Measurements from ENCODE around the gene VEGFB. TPM values are rescaled to one million over a fixed set of nuclear protein-coding genes. Genes with fewer than 3 reads are reported as not detected.

The VEGFB gene, protein sequence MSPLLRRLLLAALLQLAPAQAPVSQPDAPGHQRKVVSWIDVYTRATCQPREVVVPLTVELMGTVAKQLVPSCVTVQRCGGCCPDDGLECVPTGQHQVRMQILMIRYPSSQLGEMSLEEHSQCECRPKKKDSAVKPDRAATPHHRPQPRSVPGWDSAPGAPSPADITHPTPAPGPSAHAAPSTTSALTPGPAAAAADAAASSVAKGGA
- total RNA-seq = 100 to 1,000 TPM in 1 of 4 donors, 10 to 100 TPM in 3; 52.9 to 101 (median 75.7) TPM

GRCh38 chr11:64233913-64234586, at the start of gene VEGFB:
Gene VEGFB, plus strand, starts transcription at chr11:64234584. Its CDS starts 250 bp downstream, at chr11:64234834.
- peak in 1 of 2 donors; percentile 71 for TF ChIP-seq POLR2A (IDR thresholded peaks at IDR 0.05)
- no peak for TF ChIP-seq CTCF (IDR thresholded peaks at IDR 0.05)
- Histone ChIP-seq H3K36me3 (peaks cover 10 to 12% of the 10 kb centered on the region in 2 donors), H3K27me3 (no peaks in the 10 kb centered on the region), H3K4me1 (peaks cover 34 to 54% of the 10 kb centered on the region in 2 donors), H3K27ac (peak within 1 kb of the TSS; percentile 78 to 91 (median 79)), H3K4me3 (replicated peaks in 1 of 3) (peak within 1 kb of the TSS; percentile 40 to 66 (median 66)), H3K9me3 (no peaks in the 10 kb centered on the region)
- peak; percentile 80 to 81 for DNase-seq
- 3 to 5% methylated on average over 6 to 23 of the region's 62 CpGs for WGBS, 2 donors
- intact Hi-C loops (cut with DNase I) = no loop called here

DNA sequence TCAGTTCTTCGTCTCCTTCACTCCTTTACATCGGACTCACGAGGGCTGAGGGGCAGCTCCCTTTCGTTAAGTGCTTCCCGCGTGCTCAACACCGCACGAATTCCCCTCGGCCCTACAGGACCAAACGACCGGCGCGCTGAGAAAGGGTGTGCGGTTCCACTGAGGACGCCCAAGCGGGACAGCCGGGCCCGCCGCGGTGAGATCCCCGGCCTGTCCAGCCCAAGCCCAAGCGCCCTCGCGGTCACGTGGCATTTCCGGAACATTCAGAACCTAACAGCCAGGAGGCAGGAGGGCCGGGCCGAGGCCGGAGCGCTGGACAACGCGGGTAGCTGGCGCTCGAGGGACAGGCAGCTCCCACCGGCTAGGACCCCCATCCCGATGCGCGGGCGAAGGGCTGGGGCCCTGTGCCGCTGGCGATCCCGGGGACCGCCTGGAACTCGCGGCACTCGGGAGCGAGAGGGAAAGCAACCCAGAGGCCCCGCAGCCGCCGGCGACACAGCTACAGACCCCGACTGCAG, 49.1 kb upstream of the VEGFB start:
- peak overlapping the region; percentile 17 to 55 (median 53) for H3K4me3 ChIP-seq (replicated peaks in 1 of 3)
- 0 to 2% methylated on average over 17 to 24 of the region's 52 CpGs for WGBS, 2 donors
- no peaks in the 10 kb centered on the region for H3K9me3 ChIP-seq
- H3K4me1 ChIP-seq = peaks cover 40 to 61% of the 10 kb centered on the region in 2 donors
- H3K27ac ChIP-seq = peak overlapping the region; percentile 60 to 99 (median 98)
- no peaks in the 10 kb centered on the region for H3K36me3 ChIP-seq
- peak in 4 of 6 experiments; percentile 41 to 68 (median 54) for TF ChIP-seq CTCF (IDR thresholded peaks at IDR 0.05)
- peak; percentile 96 to 100 for TF ChIP-seq POLR2A (IDR thresholded peaks at IDR 0.05)
- no peaks in the 10 kb centered on the region for H3K27me3 ChIP-seq
- peak; percentile 91 to 93 for DNase-seq
- intact Hi-C loops (cut with DNase I) = no loop called here

DNA sequence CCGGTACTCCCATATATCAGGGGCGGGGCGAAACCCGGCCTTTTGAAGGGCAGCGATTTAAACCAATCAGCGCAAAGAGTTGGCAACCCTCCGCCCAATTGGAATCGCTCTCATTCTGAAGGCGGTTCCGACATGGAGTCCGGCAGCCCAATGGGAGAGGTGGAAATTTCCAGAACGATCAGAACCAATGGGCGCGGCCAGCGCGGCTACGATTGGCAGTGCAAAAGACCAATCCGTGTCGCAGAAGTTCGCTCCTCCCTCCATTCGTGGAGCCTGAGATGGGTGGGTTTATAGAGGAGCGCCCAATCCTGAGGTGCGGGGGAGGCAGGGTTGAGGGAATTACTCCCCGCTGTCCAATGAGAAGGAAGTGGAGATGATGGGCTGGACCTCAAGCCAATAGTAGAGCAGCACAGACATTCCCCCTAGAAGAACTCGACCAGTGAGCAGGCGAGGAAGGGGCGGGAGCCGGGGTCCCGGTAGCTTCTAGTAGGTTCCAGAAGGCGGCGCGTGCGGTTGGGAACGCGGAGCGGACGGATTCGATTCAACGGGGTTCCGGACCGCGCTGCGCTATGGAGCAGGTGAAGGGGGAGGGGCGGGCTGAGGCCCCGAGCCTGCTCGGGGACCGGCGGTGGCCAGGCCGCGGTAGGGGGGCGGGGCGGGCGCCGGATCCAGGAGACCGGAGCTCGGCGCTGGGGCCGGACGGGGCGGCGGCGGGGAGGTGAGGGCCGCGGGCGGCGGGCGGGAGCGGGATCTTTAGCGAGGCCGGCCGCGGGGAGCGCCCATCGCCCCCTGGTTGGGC, 48.5 kb upstream of the VEGFB start, which contains the start of gene STIP1:
TSS of gene STIP1 (plus strand) at position 479 of the 799 bp plus-strand sequence. CDS start at position 570, 91 bp downstream.
- peak; percentile 99 for DNase-seq
- no peaks in the 10 kb centered on the region for H3K36me3 ChIP-seq
- H3K27me3 ChIP-seq = no peaks in the 10 kb centered on the region
- peak within 1 kb of the TSS; percentile 17 to 55 (median 53) for H3K4me3 ChIP-seq (replicated peaks in 1 of 3)
- H3K27ac ChIP-seq = peak within 1 kb of the TSS; percentile 60 to 99 (median 98)
- H3K9me3 ChIP-seq = no peaks in the 10 kb centered on the region
- H3K4me1 ChIP-seq = peaks cover 40 to 59% of the 10 kb centered on the region in 2 donors
- 1% methylated on average over 25 to 32 of the region's 74 CpGs for WGBS, 2 donors
- peak in 1 of 6 experiments; percentile 28 for TF ChIP-seq CTCF (IDR thresholded peaks at IDR 0.05)
- no peak for TF ChIP-seq POLR2A (IDR thresholded peaks at IDR 0.05)
- intact Hi-C loops (cut with DNase I) = no loop called here

- H3K27ac ChIP-seq = peak overlapping the region in 2 of 3 donors; percentile 26 to 92
- no peak overlapping the region for H3K4me3 ChIP-seq (replicated peaks in 1 of 3)
- peaks cover 34 to 51% of the 10 kb centered on the region in 2 donors for H3K4me1 ChIP-seq
- WGBS, 2 donors = 2% methylated on average over 35 of the region's 48 CpGs
- H3K36me3 ChIP-seq = no peaks in the 10 kb centered on the region
- no peaks in the 10 kb centered on the region for H3K9me3 ChIP-seq
- intact Hi-C loops (cut with DNase I) = no loop called here
- H3K27me3 ChIP-seq = no peaks in the 10 kb centered on the region
- peak in 1 of 2 donors; percentile 27 for DNase-seq
- TF ChIP-seq CTCF (IDR thresholded peaks at IDR 0.05) (no peak), POLR2A (IDR thresholded peaks at IDR 0.05) (no peak)
Observed at GRCh38 chr11:64186492-64187165, 47.8 kb upstream of the VEGFB start.
